COLO668 (cell line): ENCODE results near the gene OR8U1.
"Not testable (repeated sequence)": the region's sequence is repeated elsewhere in the genome, so short reads cannot be mapped to it uniquely, and the experiment has no call there.

Source experiments
- DNase-seq: peaks from one replicate; lab custom pipeline; 2025; ENCODE audit not compliant: unreplicated experiment; lab: John Stamatoyannopoulos, UW

The OR8U1 gene

GRCh38 chr11:56375324-56375723, at the start of gene OR8U1:
Gene OR8U1, plus strand, starts transcription at chr11:56375624. Its CDS starts 0 bp downstream, at chr11:56375624.
- DNase-seq = no peak

GRCh38 chr11:56331861-56332491, 43.4 kb upstream of the OR8U1 start:
- no peak for DNase-seq

GRCh38 chr11:56333156-56333555, 42.3 kb upstream of the OR8U1 start:
- no peak for DNase-seq

- DNase-seq = no peak
Measured at GRCh38 chr11:56340289-56340688, 35.1 kb upstream of the OR8U1 start.

DNA sequence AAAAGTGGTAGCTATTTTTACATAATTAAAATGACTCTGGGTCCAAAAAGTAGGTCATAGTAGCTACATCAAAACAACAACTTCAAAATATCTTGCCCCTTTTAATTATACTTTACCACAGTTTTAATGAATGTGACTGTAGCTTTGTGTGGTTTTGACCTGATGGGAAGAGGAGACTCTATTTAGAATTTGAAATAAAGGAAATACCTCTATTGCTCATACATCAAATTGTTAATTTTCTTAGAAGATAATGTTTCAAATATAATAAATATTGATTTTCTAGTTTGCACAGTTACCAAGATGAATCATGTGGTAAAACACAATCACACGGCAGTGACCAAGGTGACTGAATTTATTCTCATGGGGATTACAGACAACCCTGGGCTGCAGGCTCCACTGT, 29.7 kb upstream of the OR8U1 start, which contains the start of gene OR8K1:
Gene OR8K1 (plus strand): TSS at position 301 of the 400 bp plus-strand sequence. CDS start 0 bp downstream, at position 301.
- no peak for DNase-seq

- no peak for DNase-seq
Measured at GRCh38 chr11:56353991-56354390, 21.4 kb upstream of the OR8U1 start, which contains the start of gene OR8J1. Gene OR8J1, plus strand, starts transcription at chr11:56354291. Its CDS starts 5,956 bp downstream, at chr11:56360247.

DNA sequence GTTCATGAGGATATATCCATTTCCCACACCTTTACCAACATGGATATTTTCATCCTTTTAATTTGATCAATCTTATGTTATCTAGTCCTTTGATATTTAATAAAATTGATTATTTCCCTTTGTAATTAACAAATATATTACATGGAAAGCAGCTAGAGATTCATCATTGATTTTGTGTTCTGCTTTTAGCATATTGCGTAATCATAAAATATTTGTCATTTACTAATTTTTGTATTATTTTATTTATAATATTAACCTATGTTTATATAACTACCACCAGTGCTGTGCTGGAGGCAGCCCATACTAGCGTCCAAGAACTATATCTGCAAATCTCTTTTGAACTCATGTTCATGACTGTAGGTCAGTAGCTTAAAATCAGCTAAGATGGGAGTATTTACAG, 4.7 kb downstream of the OR8U1 start:
- no peak for DNase-seq

- DNase-seq = no peak
Measured at GRCh38 chr11:56394381-56394780, 19.0 kb downstream of the OR8U1 start.

- no peak for DNase-seq
Measured at GRCh38 chr11:56396047-56396446, 20.6 kb downstream of the OR8U1 start.

- DNase-seq = not testable (repeated sequence)
Measured at GRCh38 chr11:56401858-56402461, 26.5 kb downstream of the OR8U1 start.

DNA sequence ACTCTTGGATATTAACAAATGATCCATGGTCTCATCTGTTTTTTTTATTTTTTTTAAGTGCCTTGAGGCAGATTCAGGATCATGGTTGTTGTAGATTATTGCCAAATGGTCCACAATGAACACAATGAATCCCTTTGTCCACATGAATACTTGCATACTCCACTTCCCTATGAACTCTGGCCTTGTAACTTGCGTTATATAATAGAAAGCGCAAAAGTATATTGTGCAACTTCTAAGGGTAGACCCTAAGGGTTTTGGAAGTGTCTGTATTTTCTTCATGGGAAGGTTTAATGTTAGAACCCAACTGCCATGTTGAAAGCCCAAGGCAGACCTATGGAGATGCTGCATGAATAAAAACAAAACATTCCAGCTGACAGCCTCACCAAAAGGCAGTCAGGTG, 29.0 kb downstream of the OR8U1 start:
- no peak for DNase-seq

GRCh38 chr11:56410801-56411200, 35.4 kb downstream of the OR8U1 start:
- DNase-seq = no peak

DNA sequence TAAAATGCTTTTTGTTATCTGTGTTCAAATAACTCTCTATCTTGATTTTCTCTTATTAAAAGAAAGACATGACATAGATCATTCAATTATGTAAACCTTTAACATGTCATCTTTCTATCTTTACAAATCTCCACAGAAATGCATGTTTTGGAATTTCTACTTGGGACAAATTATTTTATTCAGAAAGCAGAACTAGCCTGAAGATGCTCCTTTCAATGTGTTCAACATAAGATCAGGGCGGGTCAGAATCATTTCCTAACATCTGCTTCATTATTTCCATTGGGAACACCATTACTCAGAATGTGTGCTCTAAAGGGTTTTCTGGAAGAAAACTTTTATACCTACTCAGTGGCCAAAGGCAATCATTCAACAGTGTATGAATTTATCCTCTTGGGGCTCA, 37.0 kb downstream of the OR8U1 start, which contains the start of gene OR5AL1:
Gene OR5AL1 (plus strand): TSS at position 301 of the 400 bp plus-strand sequence.
- DNase-seq = no peak
